GM04504 (cell line): ENCODE measurements around the gene CDCA3.
A peak's percentile ranks its signal among the peaks of the same experiment; 100 is the strongest.

ENCODE experiments used
- DNase-seq: peaks from one replicate; pipeline ENCODE4 v3.0.0-alpha.2; 2012; ENCODE audit warnings: low read depth

The CDCA3 gene

DNA sequence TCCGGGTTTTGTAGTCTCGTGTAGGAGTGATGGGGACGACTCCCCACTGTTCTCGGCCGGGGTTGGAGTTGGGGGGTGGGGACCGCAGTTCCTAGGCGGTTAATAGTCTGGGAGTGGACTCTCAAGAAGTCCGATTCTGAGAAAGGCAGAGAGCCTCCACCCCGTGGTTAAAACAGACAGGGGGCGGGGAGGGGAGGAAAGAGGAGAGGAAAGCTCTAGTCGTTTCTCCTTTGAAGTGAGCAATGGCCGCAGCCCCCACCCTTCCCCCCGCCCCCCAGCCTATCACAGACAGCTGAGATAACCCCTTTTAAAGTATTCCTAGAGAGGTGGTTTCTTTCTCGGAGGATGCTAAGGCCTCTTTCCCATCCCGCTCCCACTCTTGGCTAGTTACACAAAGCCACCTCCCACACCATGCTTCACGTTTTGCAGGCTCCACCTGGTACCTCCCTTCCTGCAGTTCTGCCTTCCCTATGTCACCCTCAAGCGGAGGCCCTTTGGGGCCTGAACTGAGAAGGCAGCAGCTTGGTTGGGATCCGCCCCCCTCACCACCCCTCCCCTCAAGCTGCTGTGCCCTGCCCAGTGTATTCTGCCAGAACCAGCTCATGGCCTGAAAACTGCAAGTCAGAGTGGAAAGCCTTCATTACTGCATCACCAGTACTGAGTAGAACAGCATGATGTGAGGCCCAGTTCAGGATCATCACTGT is 1.7 kb upstream of the CDCA3 start:
- peak; percentile 56 for DNase-seq

DNA sequence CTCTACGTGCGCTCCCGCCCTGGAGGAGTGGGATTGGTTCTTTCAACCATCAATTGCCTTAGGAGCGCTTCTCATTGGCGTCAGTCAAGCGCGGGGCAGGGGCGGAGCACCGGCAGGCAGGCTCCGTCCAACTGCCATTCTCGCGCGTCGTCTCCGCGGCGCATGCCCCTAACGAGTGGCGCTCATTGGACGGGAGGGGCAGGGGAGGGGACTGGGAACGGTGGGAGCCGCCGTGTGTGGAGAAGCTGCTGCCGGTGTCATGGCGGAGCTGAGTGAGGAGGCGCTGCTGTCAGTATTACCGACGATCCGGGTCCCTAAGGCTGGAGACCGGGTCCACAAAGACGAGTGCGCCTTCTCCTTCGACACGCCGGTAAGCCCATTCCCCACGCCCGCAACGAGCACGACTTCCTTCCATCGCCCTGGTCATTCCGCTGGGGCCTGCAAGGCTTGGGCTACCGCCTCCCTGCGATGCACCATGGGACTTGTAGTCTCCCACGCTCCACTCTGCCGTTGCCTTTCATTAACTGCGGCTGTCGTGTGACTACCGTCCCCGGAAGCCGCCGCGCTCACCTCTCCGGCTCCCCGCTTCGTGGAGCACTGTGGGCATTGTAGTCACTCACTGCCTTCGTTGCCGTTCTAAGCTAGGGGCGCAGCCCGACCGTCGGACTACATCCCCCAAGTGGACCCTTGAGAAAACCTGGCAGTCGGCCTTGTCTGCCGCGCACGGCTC is 1.0 kb upstream of the CDCA3 start, which contains the start of gene USP5:
Gene USP5 (plus strand): TSS at position 230 of the 730 bp plus-strand sequence. CDS start 30 bp downstream, at position 260.
- DNase-seq, result peak; percentile 99

DNA sequence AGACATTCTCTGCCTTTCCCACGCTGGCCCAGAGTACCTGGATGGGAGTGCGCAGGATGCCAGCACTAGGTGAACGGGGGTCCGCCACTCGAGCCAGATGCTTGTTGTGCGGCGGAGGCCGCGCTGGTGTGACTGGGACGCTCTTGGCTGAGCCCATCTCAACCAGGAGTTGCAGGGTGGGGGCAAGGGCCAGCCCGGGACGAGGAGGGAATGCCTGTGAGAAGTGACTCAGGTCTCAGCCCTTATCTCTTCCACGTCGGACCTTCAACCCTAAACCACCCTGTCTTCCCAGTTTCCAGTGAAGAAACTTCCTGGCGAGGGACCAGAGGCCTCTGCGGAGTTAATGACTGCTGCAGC is 312 bp downstream of the CDCA3 start:
- no peak for DNase-seq

DNA sequence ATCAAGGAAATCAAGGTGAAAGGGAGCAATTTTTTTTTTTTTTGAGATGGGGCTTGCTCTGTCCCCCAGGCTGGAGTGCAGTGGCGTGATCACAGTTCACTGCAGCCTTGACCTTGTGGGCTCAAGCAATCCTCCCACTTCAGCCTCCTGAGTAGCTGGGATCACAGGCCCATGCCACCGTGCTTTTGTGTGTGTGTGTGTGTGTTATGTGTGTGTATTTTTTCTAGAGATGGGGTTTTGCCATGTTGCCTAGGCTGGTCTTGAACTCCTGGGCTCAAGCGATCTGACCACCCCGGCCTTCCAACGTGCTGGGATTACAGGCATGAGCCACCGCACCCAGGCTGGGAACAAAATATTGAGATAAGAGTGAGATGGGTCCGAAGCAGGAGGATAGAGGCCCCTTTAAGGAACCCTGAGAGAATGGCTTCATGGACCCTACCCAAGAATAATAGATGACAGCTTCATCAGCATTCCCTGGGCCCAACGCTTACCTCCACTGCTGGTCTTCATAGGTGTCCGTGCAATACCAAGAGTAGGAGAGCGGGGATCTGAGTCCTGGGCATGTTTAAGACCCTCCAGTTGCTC is 1.0 kb downstream of the CDCA3 start:
- no peak for DNase-seq

DNA sequence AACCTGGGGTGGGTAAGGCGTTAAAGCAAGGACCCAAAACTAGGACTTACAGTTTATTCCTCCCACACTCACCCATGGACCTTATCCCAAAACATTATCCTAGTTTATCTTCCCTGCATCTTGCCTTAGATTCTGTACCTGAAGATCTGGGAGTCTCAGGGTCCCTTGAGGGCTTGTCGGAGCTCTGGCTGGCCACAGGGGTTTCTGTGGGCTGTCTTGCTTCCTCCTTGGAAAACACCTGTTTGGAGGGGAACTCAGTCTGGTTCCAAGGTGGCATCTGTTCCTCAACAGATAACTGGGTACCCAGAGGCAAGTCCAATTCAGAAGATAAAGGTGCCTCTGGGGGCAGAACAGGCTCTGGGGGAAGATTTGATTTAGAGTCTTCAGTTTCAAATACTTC is 1.7 kb downstream of the CDCA3 start:
- DNase-seq, result no peak

DNA sequence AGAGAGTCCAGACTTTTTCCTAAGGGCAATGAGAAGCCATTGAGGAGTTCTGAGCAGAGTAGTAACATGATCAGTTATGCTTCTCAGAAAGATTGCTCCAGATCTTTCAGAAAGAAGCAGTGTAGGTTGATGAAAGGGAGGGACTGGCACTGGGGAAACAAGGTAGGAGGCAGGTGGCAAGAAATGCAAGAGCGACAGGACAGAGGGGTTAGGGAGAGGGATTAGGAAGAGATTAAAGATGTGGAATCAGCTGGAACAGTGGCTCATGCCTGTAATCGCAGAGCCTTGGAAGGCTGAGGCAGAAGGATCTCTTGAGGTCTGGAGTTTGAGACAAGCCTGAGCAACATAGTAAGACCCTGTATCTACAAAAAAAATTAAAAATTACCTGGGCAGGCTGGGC is 3.4 kb downstream of the CDCA3 start:
- no peak for DNase-seq

DNA sequence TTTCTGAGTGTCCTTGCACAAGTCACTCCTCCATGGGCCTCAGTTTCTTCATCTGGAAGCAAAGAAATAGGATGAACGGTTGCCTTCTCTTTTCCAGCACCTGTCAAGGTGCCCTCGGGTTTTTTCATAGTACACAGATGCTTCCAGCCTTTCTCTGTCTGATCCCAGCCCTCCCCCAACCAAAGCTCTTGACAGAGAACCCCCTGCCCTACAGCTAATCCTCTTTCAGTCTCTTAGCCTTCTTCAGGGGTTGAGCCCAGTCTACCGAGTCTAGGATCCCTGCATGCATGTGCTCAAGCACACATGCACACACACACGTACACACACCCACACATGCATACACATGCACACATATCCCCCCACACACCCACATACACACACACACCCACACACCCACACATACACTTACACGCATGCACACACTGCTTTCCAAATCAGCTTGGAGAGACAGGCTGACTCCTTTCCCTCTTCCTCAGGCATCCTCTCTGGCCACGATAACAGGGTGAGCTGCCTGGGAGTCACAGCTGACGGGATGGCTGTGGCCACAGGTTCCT is 4.7 kb downstream of the CDCA3 start:
- DNase-seq, result no peak

DNA sequence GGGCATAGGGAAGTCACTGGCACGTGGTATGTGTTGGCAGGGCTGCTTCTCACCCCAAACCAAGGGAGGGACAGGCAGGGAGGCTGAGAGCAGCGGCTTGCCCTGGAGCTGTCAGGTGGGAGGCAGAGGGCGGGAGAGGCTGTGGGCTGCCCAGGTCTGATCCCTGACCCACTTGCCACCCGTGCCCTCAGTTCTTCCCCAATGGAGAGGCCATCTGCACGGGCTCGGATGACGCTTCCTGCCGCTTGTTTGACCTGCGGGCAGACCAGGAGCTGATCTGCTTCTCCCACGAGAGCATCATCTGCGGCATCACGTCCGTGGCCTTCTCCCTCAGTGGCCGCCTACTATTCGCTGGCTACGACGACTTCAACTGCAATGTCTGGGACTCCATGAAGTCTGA is 5.7 kb downstream of the CDCA3 start:
- no peak for DNase-seq

DNA sequence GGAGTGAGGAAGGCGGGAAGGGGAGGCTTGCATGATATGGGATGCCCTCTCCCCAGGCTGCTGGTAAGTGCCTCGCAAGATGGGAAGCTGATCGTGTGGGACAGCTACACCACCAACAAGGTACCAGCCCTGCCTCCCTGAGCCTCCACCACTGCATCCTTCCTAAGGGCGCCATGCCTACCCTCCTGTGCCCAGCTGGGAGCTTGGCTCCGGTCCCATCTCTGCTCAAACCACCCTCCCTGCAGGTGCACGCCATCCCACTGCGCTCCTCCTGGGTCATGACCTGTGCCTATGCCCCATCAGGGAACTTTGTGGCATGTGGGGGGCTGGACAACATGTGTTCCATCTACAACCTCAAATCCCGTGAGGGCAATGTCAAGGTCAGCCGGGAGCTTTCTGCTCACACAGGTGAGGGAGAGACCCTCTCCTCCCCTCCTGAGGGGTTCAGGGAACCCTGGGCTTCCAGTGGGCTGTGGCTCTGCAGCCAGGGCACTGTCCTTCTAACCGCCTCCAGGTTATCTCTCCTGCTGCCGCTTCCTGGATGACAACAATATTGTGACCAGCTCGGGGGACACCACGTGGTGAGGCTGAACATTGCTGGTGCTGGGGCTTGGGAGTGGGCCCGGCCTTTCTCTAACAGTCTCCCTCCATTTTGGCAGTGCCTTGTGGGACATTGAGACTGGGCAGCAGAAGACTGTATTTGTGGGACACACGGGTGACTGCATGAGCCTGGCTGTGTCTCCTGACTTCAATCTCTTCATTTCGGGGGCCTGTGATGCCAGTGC is 7.8 kb downstream of the CDCA3 start:
- no peak for DNase-seq

DNA sequence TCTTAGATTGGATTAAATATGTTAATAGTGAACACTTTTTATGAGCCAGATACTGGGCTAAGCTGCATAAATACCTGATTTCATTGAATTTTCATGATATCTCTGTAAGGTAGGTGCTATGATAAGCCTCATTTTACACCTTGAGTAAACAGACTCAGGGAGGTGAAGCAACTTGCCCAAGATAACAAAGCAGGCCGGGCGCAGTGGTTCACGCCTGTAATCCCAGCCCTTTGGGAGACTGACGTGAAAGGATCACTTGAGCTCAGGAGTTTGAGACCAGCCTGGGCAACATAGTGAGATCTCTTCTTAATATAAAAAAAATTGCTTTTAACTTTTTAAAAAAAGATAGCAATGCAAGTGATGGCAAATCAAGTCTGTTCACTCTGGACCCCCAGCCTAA is 9.0 kb downstream of the CDCA3 start:
- DNase-seq, result no peak

DNA sequence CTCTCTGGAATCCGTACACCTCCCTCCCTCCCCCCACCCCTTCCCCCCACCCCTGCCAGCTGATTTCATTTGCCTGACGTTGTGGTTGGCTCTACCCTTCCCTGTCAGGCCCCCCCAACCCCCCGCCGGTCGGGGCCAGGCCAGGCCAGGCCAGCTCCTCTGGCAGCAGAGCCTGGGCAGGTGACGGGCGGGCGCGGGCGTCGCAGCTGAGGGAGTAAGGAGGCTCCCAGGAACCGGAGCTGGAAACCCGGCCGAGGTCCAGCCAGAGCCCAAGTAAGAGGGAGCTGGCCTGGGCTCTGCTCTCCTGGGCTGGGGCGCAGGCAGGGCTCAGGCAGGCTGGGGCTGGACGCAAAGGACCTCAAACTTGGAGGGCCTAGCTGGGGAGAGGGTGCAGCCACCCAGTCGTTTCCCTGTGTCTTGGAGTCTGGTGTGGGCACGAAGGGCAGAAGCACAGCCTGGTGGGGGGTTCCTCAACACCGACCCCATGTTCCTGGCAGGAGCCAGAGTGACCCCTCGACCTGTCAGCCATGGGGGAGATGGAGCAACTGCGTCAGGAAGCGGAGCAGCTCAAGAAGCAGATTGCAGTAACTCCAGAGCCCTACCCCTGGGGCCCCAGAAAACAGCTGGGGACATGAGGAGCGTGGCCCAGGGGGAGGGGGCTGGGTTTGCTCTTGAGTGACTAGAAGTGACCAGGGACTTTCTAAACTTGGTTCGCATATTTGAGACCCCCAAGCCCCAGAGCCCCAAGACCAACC is 10.1 kb downstream of the CDCA3 start, which contains the start of gene GNB3:
Gene GNB3 (plus strand): TSS at position 165 of the 755 bp plus-strand sequence. CDS start 363 bp downstream, at position 528.
- DNase-seq, result no peak

DNA sequence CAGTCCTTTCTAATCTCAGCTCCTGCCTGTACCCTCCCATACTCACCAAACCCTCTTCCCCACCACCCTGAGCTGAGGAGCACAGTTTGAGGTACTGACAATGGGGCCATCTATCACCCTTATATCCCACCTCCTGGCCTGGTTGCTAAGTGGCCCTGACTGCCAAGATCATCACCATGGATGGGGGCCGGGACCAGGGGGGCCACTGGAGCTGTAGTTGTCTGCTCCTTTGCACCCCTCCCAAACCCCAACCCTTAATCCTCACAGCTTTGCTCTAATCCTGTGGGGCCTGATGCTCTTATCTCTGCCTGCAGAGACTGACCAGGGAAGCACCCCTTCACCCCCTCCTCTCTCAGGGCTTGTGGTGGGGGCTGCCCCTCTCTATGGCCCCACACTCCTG is 10.8 kb downstream of the CDCA3 start:
- no peak for DNase-seq

DNA sequence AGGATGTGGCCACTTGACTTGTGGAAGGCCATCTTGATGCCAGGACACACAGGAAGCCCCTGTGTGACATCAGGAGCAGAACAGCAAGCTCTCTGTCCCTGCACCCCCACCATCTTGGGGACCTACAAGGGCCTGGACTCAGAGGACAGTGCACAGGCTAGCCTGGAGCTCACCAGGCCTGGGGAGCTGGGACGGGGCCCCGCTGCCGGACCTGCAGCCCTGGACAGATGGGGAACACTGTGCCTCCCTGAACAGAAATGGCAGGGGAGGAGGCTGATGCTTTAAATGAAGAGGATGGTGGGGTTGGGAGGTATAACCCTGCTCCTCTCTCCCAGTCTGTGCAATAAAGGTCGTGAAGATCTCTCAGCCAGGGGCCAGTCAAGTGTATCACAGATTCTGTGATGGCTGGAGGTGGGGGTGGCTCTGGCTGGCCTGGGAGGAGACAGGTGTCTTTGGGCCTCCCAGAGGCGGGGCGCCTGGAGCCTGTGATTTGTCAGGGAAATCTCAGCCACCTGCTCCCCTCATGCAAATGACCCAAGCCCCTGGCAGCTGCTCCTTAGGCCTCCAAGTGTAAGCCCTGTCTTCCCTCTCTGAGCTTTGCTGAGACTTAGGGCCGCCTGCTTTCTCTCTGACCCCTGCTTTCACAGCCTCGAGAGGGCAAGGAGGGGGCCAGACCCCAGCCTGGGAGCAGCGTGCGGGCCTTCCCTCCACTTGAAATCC is 11.4 kb downstream of the CDCA3 start:
- no peak for DNase-seq

DNA sequence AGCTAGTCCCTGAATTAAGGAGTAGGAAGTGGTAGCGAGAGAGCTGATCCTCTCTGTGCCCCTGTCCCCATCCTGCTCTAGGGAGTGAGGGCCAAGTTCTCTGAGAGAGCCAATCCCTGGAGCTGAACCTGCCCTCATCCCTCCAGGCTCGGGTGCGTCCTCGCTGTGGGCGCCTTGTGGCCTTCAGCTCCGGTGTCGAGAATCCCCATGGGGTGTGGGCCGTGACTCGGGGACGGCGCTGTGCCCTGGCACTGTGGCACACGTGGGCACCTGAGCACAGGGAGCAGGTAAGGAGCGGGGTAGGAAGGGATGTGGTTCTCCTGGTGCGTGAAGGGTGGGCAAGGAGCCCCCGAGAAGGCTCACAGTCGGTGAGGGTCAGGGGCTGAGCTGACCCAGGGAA is 12.2 kb downstream of the CDCA3 start:
- no peak for DNase-seq

DNA sequence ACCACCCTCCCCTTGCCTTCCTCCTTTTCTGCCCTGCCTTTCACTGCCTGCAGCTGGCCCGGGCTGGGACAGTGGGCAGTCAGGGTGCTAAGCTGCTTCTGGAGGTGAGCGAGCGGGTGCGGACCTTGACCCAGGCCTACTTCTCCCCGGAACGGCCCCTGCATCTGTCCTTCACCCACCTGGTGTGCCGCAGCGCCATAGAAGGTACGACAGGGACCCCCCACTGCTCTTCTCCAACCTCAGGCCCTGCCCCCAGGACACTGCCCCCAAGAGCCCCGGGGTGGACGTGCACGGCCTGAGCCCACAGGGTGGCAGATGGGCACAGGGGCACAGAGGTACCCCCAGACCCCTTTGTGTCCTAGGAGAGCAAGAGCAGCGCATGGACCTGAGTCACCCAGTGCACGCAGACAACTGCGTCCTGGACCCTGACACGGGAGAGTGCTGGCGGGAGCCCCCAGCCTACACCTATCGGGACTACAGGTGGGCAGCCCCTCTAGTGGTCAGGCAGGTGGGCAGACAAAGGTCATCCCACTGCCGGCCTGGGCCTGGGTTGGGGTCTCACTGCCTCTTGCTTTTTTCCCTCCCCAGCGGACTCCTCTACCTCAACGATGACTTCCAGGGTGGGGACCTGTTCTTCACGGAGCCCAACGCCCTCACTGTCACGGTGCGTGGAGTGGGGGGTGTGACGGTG is 13.6 kb downstream of the CDCA3 start:
- DNase-seq, result no peak

DNA sequence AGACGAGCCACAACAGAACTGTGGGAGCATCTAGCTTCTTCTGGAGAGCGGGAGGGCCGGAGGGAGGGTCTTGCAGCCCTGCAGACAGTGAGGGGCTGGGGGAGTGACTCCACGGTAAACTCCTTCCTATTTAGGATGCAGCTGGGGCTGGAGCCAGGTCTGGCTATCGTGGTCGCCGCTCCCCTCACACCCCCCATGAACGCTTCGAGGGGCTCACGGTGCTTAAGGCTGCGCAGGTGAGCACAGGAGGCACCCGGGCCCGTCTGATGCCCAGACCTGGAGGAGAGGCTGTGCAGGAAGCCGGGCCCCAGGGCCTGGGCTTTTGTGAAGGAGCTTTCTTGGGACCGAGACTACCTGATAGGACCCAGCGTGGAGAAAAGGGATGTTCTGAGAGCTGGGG is 14.2 kb downstream of the CDCA3 start:
- DNase-seq, result no peak

DNA sequence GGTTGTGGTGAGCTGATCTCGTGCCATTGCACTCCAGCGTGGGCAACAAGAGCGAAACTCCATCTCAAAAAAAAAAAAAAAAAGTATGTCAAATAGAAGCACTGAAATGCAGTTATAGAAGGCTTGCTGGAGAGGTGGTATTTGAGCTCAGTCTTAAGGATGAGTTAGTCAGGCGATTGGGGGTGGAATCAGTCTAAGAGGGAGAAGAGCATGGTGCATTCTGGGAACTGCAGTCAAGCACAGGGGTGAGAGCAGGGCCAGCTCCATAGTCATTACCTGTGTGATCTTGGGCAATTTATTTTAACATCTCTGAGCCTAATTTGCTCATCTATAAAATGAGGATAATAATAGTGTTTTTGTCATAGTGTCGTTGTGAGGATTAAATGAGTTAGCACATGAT is 16.2 kb downstream of the CDCA3 start:
- DNase-seq, result no peak

DNA sequence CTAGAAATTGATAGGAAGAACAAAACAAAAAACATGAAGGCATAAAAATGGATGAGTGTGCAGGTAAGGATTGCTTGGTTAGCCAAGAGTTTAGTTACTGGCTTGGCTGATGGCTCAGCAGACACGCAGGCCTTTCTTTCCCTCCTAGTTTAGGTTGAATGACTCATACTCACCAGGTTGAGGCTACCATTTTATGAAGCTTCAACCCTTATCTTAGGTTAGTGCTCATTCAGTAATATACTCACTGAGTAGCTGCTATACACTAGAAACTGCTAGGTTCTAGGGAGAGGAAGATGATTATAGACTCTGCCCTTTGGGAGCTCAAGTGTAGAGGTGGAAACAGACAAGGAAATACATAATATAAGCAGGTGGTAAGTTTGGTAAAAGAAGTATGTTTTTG is 16.8 kb downstream of the CDCA3 start:
- no peak for DNase-seq

DNA sequence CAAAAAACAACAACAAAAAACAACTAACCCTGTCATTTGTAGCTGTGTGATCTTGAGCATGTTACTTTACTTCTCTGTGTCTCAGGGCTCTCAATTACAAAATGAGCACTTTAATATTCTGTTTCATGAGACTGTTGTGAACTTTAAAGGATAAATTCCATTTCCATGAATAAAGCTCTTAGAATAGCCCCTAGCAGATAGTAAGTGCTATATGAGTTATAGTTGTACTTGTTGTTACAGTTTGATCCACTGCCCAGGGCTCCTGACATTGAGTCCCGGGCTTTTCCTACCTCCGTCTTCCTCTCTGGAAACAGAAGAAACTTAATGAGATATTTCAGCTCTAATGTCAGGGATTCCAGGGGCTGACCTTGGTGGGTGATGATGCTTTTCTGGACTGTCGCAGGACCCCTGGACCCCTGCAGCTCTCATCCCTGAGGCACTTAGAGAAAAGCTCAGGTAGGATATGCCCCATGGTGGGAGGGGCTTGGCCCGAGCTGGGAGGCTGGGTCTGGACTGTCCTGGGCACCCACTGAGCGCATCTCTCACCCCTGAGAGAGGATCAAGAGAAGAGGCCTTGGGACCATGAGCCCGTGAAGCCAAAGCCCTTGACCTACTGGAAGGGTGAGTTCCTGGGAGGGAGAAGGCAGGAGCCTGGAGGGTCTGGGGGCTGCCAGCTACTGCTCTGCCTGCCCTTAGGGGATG is 17.7 kb downstream of the CDCA3 start:
- DNase-seq, result no peak

DNA sequence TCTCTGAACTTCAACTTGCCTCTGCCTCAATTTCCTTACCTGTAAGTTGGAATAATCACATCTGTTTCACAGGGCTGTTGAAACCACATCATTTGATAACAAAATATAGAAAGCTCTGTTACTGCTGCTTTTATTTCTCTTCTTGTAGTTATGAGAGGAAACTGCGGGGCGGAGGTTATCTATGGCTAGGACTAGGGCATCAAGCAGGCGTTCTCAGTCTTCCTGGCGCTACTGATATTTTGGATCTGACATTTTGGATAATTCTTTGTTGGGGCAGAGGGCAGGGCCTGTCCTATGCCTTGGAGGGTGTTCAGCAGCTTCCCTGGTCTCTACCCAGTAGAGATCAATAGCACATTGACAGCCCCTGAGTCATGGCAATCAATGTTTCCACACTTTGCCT is 19.0 kb downstream of the CDCA3 start:
- DNase-seq, result no peak
